Occipital lobe (tissue), 2 donors: ENCODE data around the gene GTF2IRD1. TPM values are rescaled to one million over a fixed set of nuclear protein-coding genes. Genes with fewer than 3 reads are reported as not detected.
"Not testable (repeated sequence)": the region's sequence is repeated elsewhere in the genome, so short reads cannot be mapped to it uniquely, and the experiment has no call there.

Experiments
- DNase-seq: peaks from one replicate; lab custom pipeline; 2025; lab: John Stamatoyannopoulos, UW
- total RNA-seq: library from RNA; depleted of rRNA; stranded (reverse); fragments of >200 nt; gene quantifications from one replicate; pipeline ENCODE4 v1.2.3, GENCODE V29; 2014

Gene GTF2IRD1
- total RNA-seq = 16.1 TPM

- peak; percentile 55 for DNase-seq
Measured at GRCh38 chr7:74453322-74454011, at the start of gene GTF2IRD1. TSS of gene GTF2IRD1 (plus strand) at chr7:74453906. CDS start at chr7:74508081, 54,175 bp downstream.

GRCh38 chr7:74404388-74404700 is 49.4 kb upstream of the GTF2IRD1 start:
- DNase-seq = no peak

- no peak for DNase-seq
Measured at GRCh38 chr7:74404741-74405140, 49.0 kb upstream of the GTF2IRD1 start.

GRCh38 chr7:74405191-74405898 is 48.4 kb upstream of the GTF2IRD1 start:
- DNase-seq = no peak

GRCh38 chr7:74405899-74406512 is 47.7 kb upstream of the GTF2IRD1 start:
- DNase-seq = no peak

- DNase-seq = no peak
Measured at GRCh38 chr7:74407958-74408357, 45.7 kb upstream of the GTF2IRD1 start.

- no peak for DNase-seq
Measured at GRCh38 chr7:74409571-74409970, 44.1 kb upstream of the GTF2IRD1 start.

- DNase-seq = no peak
Measured at GRCh38 chr7:74410772-74411171, 42.9 kb upstream of the GTF2IRD1 start.

GRCh38 chr7:74411571-74411970 is 42.1 kb upstream of the GTF2IRD1 start:
- not testable (repeated sequence) for DNase-seq

GRCh38 chr7:74412056-74412455 is 41.6 kb upstream of the GTF2IRD1 start:
- no peak for DNase-seq

- DNase-seq = no peak
Measured at GRCh38 chr7:74412603-74413002, 41.1 kb upstream of the GTF2IRD1 start.

GRCh38 chr7:74414595-74415333 is 38.9 kb upstream of the GTF2IRD1 start:
- not testable (repeated sequence) for DNase-seq

- peak; percentile 42 for DNase-seq
Measured at GRCh38 chr7:74417419-74417971, 36.2 kb upstream of the GTF2IRD1 start.

- no peak for DNase-seq
Measured at GRCh38 chr7:74418076-74418475, 35.6 kb upstream of the GTF2IRD1 start.

GRCh38 chr7:74418538-74418937 is 35.2 kb upstream of the GTF2IRD1 start:
- no peak for DNase-seq

- DNase-seq = not testable (repeated sequence)
Measured at GRCh38 chr7:74419232-74419631, 34.5 kb upstream of the GTF2IRD1 start.

- DNase-seq = no peak
Measured at GRCh38 chr7:74420006-74420405, 33.7 kb upstream of the GTF2IRD1 start.

- no peak for DNase-seq
Measured at GRCh38 chr7:74424291-74424880, 29.3 kb upstream of the GTF2IRD1 start.

GRCh38 chr7:74428023-74428422 is 25.7 kb upstream of the GTF2IRD1 start:
- DNase-seq = no peak

- DNase-seq = no peak
Measured at GRCh38 chr7:74429153-74429747, 24.5 kb upstream of the GTF2IRD1 start.

GRCh38 chr7:74430409-74430808 is 23.3 kb upstream of the GTF2IRD1 start:
- not testable (repeated sequence) for DNase-seq
